Peyer's patch (tissue), 4 donors: ENCODE data around the gene SMARCA2. TPM values are rescaled to one million over a fixed set of nuclear protein-coding genes. Genes with fewer than 3 reads are reported as not detected.

Experiments used
- DNase-seq, 3 donors: peaks; one replicate each; pipeline ENCODE4 v3.0.0-alpha.2; 2017 to 2019
- H3K27ac ChIP-seq, 4 donors: fragments of 200-600 bp; sonication (generic); one replicate each; pipeline ENCODE4 v1.5.1; 2016 to 2019
- H3K27me3 ChIP-seq, 2 donors: fragments of 200-600 bp; sonication (generic); one replicate each; pipeline ENCODE4 v1.5.1; 2019
- H3K36me3 ChIP-seq, 3 donors: fragments of 200-600 bp; sonication (generic); one replicate each; pipeline ENCODE4 v1.5.1; 2016 to 2019
- H3K4me1 ChIP-seq, 4 donors: fragments of 200-600 bp; sonication (generic); one replicate each; pipeline ENCODE4 v1.5.1; 2016 to 2019
- H3K4me3 ChIP-seq, 4 donors: fragments of 200-600 bp; sonication (generic); 1 replicate in 3 of 4; 2 replicates in 1 of 4; pipeline ENCODE4 v1.5.1; 2016 to 2019; ENCODE audit warnings: mild to moderate bottlenecking in 1 of 4
- H3K9me3 ChIP-seq, 4 donors: fragments of 200-600 bp; sonication (generic); one replicate each; pipeline ENCODE4 v1.5.1; 2016 to 2019; ENCODE audit warnings: mild to moderate bottlenecking in 1 of 4
- CTCF ChIP-seq, 6 experiments: fragments of 450-650 bp in 4 of 6; fragments of 200-600 bp in 2 of 6; sonication (generic) in 1 of 6; IDR thresholded peaks; one replicate each; pipeline ENCODE4 v1.5.1; 2017 to 2019; ENCODE audit warnings: antibody characterized with exemption in 6 of 6, mild to moderate bottlenecking in 3 of 6, moderate library complexity in 1 of 6
- POLR2A ChIP-seq, 2 donors: fragments of 450-650 bp; IDR thresholded peaks; one replicate each; pipeline ENCODE4 v1.5.1; 2017; ENCODE audit warnings: antibody characterized with exemption in 2 of 2, mild to moderate bottlenecking in 2 of 2, moderate library complexity in 2 of 2
- total RNA-seq, 4 donors: library from RNA; depleted of rRNA; stranded (reverse); fragments of >200 nt; gene quantifications; one replicate each; pipeline ENCODE4 v1.1.0, GENCODE V29; 2016

Gene SMARCA2
- total RNA-seq, 4 donors from 2014 or later: 93.7 to 297 (median 113) TPM

GRCh38 chr9:2107906-2108451 lies 92.8 kb downstream of the SMARCA2 start:
- peaks cover 0 to 80% (median 0%) of the 10 kb centered on the region in 3 donors for H3K36me3 ChIP-seq
- DNase-seq: no peak
- no peak for TF ChIP-seq CTCF (IDR thresholded peaks at IDR 0.05)
- TF ChIP-seq POLR2A (IDR thresholded peaks at IDR 0.05): no peak

GRCh38 chr9:2109069-2109650 lies 94.0 kb downstream of the SMARCA2 start:
- Histone ChIP-seq H3K4me1 (no peaks in the 10 kb centered on the region), H3K4me3 (no peak overlapping the region), H3K36me3 (peaks cover 0 to 72% (median 0%) of the 10 kb centered on the region in 3 donors), H3K27me3 (no peaks in the 10 kb centered on the region), H3K9me3 (no peaks in the 10 kb centered on the region), H3K27ac (no peak overlapping the region)
- DNase-seq: no peak
- no peak for TF ChIP-seq CTCF (IDR thresholded peaks at IDR 0.05)
- no peak for TF ChIP-seq POLR2A (IDR thresholded peaks at IDR 0.05)

More at GRCh38 chr9:2107906-2108451, 92.8 kb downstream of the SMARCA2 start:
- no peaks in the 10 kb centered on the region for H3K4me1 ChIP-seq
- H3K9me3 ChIP-seq: no peaks in the 10 kb centered on the region
- H3K27ac ChIP-seq: no peak overlapping the region
- H3K27me3 ChIP-seq: no peaks in the 10 kb centered on the region
- no peak overlapping the region for H3K4me3 ChIP-seq

- no peak for TF ChIP-seq POLR2A (IDR thresholded peaks at IDR 0.05)
- TF ChIP-seq CTCF (IDR thresholded peaks at IDR 0.05): no peak
- Histone ChIP-seq H3K4me1 (no peaks in the 10 kb centered on the region), H3K36me3 (peaks cover 0 to 66% (median 0%) of the 10 kb centered on the region in 3 donors), H3K27ac (no peak overlapping the region), H3K4me3 (no peak overlapping the region), H3K27me3 (no peaks in the 10 kb centered on the region), H3K9me3 (no peaks in the 10 kb centered on the region)
- no peak for DNase-seq
Observed at GRCh38 chr9:2110036-2110435, 94.9 kb downstream of the SMARCA2 start.

- TF ChIP-seq CTCF (IDR thresholded peaks at IDR 0.05) (peak in 4 of 6 experiments; percentile 12 to 37 (median 24)), POLR2A (IDR thresholded peaks at IDR 0.05) (no peak)
- no peak overlapping the region for H3K27ac ChIP-seq
- H3K9me3 ChIP-seq: no peaks in the 10 kb centered on the region
- H3K4me3 ChIP-seq: no peak overlapping the region
- no peaks in the 10 kb centered on the region for H3K4me1 ChIP-seq
- peaks cover 0 to 73% (median 0%) of the 10 kb centered on the region in 3 donors for H3K36me3 ChIP-seq
- DNase-seq: no peak
- no peaks in the 10 kb centered on the region for H3K27me3 ChIP-seq
Observed at GRCh38 chr9:2116073-2116472, 100.9 kb downstream of the SMARCA2 start.

DNA sequence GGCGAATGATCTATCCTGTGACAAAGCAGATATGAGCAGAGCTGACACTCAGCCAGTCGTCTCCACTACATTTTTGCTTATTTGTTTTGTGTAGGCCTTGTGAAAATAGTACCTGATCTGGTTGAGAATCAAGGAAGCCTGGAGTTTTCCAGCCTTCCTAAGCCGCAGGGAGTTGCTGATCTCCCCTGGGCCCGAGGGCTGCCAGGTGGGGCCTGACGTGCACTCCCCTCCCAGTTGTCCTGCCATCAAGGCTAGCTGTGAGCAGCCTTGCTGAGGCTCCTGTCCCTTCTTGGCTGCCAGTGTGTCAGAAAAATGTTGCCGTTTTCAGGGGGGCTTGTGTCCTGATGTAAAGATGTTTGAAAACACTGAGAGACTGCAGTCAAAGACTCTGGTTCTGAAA lies 102.4 kb downstream of the SMARCA2 start:
- Histone ChIP-seq H3K4me3 (no peak overlapping the region), H3K4me1 (no peaks in the 10 kb centered on the region), H3K27me3 (no peaks in the 10 kb centered on the region), H3K9me3 (no peaks in the 10 kb centered on the region), H3K36me3 (peaks cover 0 to 59% (median 0%) of the 10 kb centered on the region in 3 donors), H3K27ac (no peak overlapping the region)
- DNase-seq: no peak
- TF ChIP-seq CTCF (IDR thresholded peaks at IDR 0.05) (no peak), POLR2A (IDR thresholded peaks at IDR 0.05) (no peak)
